AG10803 (cell line): ENCODE measurements around the gene RFX1.
"Not testable (repeated sequence)": the region's sequence is repeated elsewhere in the genome, so short reads cannot be mapped to it uniquely, and the experiment has no call there.

Experiments
- DNase-seq: peaks from one replicate; pipeline ENCODE4 v3.0.0; 2010; ENCODE audit warnings: low read depth
- H3K4me3 ChIP-seq: 2 replicates; pipeline ENCODE4 v1.5.1; 2011; ENCODE audit warnings: mild to moderate bottlenecking, low read length, control low read depth
- TF ChIP-seq, protein P1 (sequence below): conservative IDR thresholded peaks from 2 replicates; pipeline ENCODE4 v1.5.1; 2011; ENCODE audit warnings: mild to moderate bottlenecking, low read length, control low read depth, inconsistent platforms

The RFX1 gene

DNA sequence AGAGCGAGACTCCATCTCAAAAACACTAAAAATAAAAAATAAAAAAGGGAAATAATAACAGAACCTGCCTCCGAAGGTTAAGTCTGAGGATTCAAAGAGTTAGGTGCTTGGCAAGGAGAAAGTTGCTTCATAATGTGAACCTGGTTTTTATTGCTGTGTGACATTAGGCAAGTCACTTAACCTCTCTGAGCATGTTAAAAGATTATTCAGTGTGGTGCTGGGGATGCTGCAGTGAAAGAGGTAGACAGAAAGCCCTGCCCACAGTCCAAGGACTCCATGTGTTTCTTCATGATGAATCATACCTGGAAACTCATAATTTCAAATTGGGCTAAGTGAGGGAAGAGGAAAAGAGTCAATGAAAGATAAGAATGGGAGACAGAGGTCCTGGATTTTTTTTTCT lies 27.8 kb upstream of the RFX1 start:
- TF ChIP-seq, protein P1, sequence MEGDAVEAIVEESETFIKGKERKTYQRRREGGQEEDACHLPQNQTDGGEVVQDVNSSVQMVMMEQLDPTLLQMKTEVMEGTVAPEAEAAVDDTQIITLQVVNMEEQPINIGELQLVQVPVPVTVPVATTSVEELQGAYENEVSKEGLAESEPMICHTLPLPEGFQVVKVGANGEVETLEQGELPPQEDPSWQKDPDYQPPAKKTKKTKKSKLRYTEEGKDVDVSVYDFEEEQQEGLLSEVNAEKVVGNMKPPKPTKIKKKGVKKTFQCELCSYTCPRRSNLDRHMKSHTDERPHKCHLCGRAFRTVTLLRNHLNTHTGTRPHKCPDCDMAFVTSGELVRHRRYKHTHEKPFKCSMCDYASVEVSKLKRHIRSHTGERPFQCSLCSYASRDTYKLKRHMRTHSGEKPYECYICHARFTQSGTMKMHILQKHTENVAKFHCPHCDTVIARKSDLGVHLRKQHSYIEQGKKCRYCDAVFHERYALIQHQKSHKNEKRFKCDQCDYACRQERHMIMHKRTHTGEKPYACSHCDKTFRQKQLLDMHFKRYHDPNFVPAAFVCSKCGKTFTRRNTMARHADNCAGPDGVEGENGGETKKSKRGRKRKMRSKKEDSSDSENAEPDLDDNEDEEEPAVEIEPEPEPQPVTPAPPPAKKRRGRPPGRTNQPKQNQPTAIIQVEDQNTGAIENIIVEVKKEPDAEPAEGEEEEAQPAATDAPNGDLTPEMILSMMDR = no peak
- no peak for DNase-seq
- H3K4me3 ChIP-seq = no peak overlapping the region

DNA sequence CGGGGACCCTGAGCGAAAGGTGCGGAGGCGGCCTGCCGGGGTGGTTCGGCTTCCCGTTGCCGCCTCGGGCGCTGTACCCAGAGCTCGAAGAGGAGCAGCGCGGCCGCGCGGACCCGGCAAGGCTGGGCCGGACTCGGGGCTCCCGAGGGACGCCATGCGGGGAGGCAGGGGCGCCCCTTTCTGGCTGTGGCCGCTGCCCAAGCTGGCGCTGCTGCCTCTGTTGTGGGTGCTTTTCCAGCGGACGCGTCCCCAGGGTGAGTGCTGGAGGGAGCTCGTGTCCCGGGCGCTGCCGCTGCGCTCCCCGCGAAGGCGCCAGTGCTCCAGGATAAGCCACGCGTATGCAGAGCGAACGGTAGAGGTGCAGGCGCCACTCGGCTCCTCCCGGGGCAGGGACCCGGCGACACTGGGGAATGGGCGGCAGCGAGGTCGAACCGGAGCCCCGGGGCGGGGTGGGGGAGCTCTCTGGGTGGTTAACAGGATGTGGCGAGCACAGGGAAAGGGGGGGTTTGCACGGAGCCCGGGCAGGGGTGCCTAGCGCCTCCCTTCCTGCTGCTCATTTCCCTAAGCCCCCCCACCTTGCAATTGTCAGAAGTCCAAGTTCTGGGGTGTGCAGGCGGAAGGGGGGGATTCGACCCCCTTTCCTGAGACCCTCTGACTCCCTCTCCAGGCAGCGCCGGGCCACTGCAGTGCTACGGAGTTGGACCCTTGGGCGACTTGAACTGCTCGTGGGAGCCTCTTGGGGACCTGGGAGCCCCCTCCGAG lies 25.8 kb upstream of the RFX1 start, which contains the start of gene IL27RA:
IL27RA (plus strand) TSS at position 44 of the 762 bp plus-strand sequence; CDS start at position 155, 111 bp downstream.
- TF ChIP-seq, protein P1 = peak; percentile 64
- peak within 1 kb of the TSS; percentile 68 for H3K4me3 ChIP-seq
- DNase-seq = peak; percentile 37

GRCh38 chr19:14030997-14031718 lies 25.0 kb upstream of the RFX1 start:
- TF ChIP-seq, protein P1 = no peak
- no peak for DNase-seq
- H3K4me3 ChIP-seq = peak overlapping the region; percentile 68

DNA sequence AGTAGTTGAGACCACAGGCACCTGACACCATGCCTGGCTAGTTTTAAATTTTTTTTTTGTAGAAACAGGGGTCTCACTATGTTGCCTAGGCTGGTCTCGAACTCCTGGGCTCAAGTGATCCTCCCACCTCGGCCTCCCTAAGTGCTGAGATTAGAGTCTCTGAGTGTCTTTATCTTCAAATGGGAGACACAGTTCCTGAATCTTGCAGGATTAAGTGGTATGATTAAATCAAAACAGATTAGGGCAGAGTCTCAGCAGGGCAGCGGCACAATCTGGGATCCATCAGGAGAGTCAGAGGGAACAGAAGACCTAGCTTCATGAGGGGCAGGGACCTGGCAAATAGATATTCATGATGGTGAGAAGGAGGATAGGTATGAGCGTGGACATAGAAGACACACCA lies 22.8 kb upstream of the RFX1 start:
- TF ChIP-seq, protein P1 = no peak
- H3K4me3 ChIP-seq = no peak overlapping the region
- DNase-seq = no peak

DNA sequence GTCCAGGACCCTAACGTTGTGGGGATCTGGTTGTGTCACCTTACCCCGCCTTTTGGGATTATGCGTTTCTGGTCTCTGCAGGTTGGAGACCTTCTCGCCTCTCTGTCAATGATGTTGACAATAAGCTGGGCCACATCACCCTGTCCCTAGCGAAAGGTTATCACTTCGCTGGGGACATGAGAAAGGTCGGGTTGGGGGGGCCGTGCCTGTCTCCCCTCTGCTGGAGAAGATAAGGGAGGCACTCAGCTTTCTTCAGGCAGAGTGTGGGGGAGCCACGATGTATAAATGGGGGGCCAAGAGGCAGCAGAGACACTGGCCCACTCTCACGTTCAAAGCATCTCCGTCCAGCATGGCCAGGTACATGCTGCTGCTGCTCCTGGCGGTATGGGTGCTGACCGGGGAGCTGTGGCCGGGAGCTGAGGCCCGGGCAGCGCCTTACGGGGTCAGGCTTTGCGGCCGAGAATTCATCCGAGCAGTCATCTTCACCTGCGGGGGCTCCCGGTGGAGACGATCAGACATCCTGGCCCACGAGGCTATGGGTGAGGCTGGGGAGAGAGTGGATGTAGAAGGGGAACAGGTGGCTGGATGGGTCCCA lies 21.8 kb upstream of the RFX1 start, which contains the start of gene RLN3:
RLN3 (plus strand) TSS at position 293 of the 595 bp plus-strand sequence; CDS start at position 350, 57 bp downstream.
- TF ChIP-seq, protein P1 = no peak
- DNase-seq = no peak

GRCh38 chr19:14026652-14027192 lies 20.6 kb upstream of the RFX1 start:
- not testable (repeated sequence) for DNase-seq

More for the DNA sequence above, 21.8 kb upstream of the RFX1 start, which contains the start of gene RLN3:
- H3K4me3 ChIP-seq = no peak within 1 kb of the TSS

More at GRCh38 chr19:14026652-14027192, 20.6 kb upstream of the RFX1 start:
- H3K4me3 ChIP-seq = not testable (repeated sequence)
